ENCODE results near the gene CAPN9. TPM values are rescaled to one million over a fixed set of nuclear protein-coding genes. Genes with fewer than 3 reads are reported as not detected.

The CAPN9 gene
- total RNA-seq, 2 experiments from 2014 or later, result not detected

DNA sequence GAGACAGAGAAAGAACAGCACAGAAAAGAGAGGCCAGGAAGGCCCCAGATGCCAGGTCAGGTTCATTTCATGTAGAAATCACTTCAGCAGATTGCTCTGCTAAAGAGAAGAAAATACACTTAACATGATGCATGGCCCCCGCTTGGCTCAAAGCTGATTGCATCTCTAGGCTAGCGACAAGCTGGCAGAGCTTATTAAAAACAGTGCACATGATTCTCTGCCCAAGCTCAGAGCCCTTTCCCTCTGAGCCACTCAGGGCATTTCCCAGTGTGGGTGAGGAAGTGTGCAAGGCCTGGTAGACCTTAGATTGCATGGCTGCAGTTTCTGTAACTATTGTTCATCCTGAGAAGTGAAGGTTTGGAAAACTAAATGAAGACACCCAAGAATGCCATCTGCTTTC, 3.3 kb upstream of the CAPN9 start:
- POLR2A ChIA-PET, result no interaction called here
- Mint-ChIP-seq H3K9me3 (no peaks in the 10 kb centered on the region), H3K27me3 (no peaks in the 10 kb centered on the region), H3K36me3 (ENCODE audit: low read depth) (no peaks in the 10 kb centered on the region), H3K4me3 (no peak overlapping the region), H3K27ac (no peak overlapping the region), H3K4me1 (ENCODE audit: low read depth) (no peaks in the 10 kb centered on the region)
- ATAC-seq, result no peak
- DNase-seq, result no peak
- CTCF ChIA-PET, result no interaction called here
- TF ChIP-seq, protein P1, sequence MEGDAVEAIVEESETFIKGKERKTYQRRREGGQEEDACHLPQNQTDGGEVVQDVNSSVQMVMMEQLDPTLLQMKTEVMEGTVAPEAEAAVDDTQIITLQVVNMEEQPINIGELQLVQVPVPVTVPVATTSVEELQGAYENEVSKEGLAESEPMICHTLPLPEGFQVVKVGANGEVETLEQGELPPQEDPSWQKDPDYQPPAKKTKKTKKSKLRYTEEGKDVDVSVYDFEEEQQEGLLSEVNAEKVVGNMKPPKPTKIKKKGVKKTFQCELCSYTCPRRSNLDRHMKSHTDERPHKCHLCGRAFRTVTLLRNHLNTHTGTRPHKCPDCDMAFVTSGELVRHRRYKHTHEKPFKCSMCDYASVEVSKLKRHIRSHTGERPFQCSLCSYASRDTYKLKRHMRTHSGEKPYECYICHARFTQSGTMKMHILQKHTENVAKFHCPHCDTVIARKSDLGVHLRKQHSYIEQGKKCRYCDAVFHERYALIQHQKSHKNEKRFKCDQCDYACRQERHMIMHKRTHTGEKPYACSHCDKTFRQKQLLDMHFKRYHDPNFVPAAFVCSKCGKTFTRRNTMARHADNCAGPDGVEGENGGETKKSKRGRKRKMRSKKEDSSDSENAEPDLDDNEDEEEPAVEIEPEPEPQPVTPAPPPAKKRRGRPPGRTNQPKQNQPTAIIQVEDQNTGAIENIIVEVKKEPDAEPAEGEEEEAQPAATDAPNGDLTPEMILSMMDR (IDR thresholded peaks at IDR 0.05), result no peak
- intact Hi-C loops (cut with micrococcal nuclease), result no loop called here

DNA sequence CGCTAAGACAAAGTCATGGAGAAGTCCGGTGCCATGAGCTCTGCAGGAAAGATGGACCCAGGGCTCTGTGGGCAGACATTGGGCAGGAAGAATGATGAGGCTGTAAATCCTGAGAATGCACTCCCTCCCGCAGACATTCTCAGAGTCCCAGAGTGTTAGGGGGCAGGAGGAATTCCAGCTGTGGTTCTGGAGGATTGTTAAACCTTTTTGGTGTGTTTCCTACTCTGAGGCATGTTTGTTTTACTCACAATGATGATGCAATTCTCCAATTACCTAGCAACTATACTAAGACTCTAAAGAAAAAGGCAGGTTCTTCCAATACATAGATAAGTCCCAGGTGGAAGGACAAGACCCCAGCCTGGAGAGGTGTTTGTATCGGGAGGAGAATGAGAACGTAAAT, 2.8 kb upstream of the CAPN9 start:
- no peaks in the 10 kb centered on the region for H3K9me3 Mint-ChIP-seq
- no peaks in the 10 kb centered on the region for H3K36me3 Mint-ChIP-seq (ENCODE audit: low read depth)
- intact Hi-C loops (cut with micrococcal nuclease), result no loop called here
- no peaks in the 10 kb centered on the region for H3K4me1 Mint-ChIP-seq (ENCODE audit: low read depth)
- ChIA-PET CTCF (no interaction called here), POLR2A (no interaction called here)
- DNase-seq, result no peak
- H3K27me3 Mint-ChIP-seq, result no peaks in the 10 kb centered on the region
- no peak overlapping the region for H3K4me3 Mint-ChIP-seq
- ATAC-seq, result no peak
- no peak overlapping the region for H3K27ac Mint-ChIP-seq
- TF ChIP-seq, protein P1 (IDR thresholded peaks at IDR 0.05), result no peak

DNA sequence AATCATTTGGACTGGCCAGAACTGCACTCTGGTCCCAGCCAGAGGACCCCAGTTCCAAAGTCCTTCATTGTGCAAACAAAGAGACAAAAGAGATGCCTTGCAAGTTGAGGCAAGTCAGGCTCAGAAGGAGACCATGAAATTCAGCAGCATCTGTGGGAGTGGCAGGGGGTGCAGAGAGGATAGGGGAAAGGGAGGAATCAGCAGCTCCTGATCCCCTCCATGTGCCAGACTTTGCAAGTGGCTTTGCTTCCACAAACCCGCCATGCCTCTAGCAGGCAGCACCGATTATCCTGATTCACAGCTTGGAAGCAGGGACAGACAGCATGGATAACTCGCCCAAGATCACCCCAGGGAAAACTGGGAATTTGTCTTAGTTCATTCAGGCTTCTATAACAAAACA, 2.1 kb upstream of the CAPN9 start:
- ATAC-seq (no peak), DNase-seq (no peak)
- Mint-ChIP-seq H3K4me1 (ENCODE audit: low read depth) (no peaks in the 10 kb centered on the region), H3K4me3 (no peak overlapping the region), H3K27me3 (no peaks in the 10 kb centered on the region), H3K27ac (no peak overlapping the region), H3K36me3 (ENCODE audit: low read depth) (no peaks in the 10 kb centered on the region), H3K9me3 (no peaks in the 10 kb centered on the region)
- POLR2A ChIA-PET, result no interaction called here
- intact Hi-C loops (cut with micrococcal nuclease), result no loop called here
- CTCF ChIA-PET, result no interaction called here
- TF ChIP-seq, protein P1 (IDR thresholded peaks at IDR 0.05), result no peak

DNA sequence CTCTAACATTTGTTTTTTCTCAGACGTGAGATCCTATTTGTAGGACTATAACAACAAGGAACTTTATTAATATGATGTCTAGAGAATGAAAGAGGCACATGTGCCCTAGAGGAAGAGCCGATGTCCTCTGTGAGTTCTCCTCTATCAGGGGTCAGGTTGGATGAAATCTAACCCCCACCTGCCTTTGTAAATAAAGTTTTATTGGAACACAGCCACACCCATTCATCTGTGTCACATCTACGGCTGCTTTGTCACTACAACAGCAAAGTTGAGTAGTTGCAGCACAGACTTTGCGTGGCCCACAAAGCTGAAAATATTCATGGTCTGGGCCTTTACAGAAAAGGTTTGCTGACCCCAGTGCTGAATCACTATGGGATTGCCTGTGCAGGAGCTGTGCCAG, 571 bp upstream of the CAPN9 start:
- Mint-ChIP-seq H3K36me3 (ENCODE audit: low read depth) (no peaks in the 10 kb centered on the region), H3K4me3 (no peak overlapping the region), H3K27ac (no peak overlapping the region), H3K4me1 (ENCODE audit: low read depth) (no peaks in the 10 kb centered on the region), H3K27me3 (no peaks in the 10 kb centered on the region), H3K9me3 (no peaks in the 10 kb centered on the region)
- intact Hi-C loops (cut with micrococcal nuclease), result no loop called here
- ATAC-seq (no peak), DNase-seq (no peak)
- ChIA-PET POLR2A (no interaction called here), CTCF (no interaction called here)
- TF ChIP-seq, protein P1 (IDR thresholded peaks at IDR 0.05), result no peak

DNA sequence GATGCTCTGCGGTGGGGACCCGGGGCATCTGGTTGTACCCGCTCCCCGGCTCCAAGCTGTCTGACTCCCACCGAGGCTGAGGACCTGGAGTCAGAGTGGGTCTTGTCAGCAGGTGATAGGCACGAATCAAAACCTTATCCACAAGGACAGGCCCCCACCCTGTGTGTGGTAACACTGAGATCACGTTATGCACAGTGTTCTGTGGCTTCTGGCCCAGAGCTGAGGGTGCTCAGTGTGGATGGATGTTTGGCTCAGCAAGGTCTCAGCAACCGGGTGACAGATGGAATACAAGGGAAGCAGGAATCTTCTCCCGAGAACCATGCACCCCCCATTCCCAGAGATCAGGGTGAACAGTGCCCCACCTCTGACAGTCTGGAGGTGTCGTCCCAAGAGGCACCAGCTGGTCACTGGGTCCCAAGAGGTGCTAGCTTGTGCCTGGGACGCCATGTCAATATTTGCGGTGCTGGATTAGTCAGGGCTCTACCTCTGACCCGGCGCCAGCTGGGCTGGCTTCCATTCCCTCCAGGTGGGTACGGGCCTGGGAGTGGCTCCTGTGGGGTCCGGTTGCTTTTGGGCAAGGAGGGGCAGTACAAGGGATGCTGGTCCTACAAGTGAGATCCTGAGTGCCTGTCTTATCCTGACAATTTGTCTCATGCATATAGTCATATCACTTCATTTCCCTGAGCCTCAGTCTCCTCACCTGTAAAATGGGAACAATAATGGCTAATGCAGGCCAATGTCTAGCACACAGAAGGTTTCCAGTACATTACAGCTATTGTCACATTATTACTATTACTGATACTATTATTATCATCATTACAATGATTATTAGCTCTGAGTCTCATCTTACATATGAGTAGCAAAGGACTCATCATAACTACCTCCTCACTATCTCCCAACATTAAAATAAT, 957 bp downstream of the CAPN9 start:
- Mint-ChIP-seq H3K27me3 (no peaks in the 10 kb centered on the region), H3K36me3 (ENCODE audit: low read depth) (no peaks in the 10 kb centered on the region), H3K9me3 (no peaks in the 10 kb centered on the region), H3K4me3 (no peak overlapping the region), H3K27ac (no peak overlapping the region), H3K4me1 (ENCODE audit: low read depth) (peaks cover 3% of the 10 kb centered on the region)
- ATAC-seq, result no peak
- DNase-seq, result no peak
- ChIA-PET CTCF (no interaction called here), POLR2A (no interaction called here)
- TF ChIP-seq, protein P1 (IDR thresholded peaks at IDR 0.05), result no peak
- intact Hi-C loops (cut with micrococcal nuclease), result no loop called here

Data from activated CD8-positive, alpha-beta T cell treated with anti-CD3 and anti-CD28 coated beads for 36 hours (primary cell).